22Rv1 (cell line): ENCODE data around the gene COTL1.
"Not testable (repeated sequence)": the region's sequence is repeated elsewhere in the genome, so short reads cannot be mapped to it uniquely, and the experiment has no call there.

Experiments used
- H3K27ac ChIP-seq: fragments of 450-650 bp; 2 replicates; pipeline ENCODE4 v1.5.1; 2017
- ZFX ChIP-seq: fragments of 450-650 bp; IDR thresholded peaks from 2 replicates; pipeline ENCODE4 v1.6.1; 2017; ENCODE audit warnings: antibody characterized with exemption, borderline replicate concordance
- TF ChIP-seq, protein P1 (sequence below): fragments of 450-650 bp; IDR thresholded peaks from 2 replicates; pipeline ENCODE4 v1.5.1; 2017; ENCODE audit warnings: mild to moderate bottlenecking

The COTL1 gene

GRCh38 chr16:84518804-84519341 lies 99.0 kb downstream of the COTL1 start:
- no peak overlapping the region for H3K27ac ChIP-seq
- TF ChIP-seq, protein P1, sequence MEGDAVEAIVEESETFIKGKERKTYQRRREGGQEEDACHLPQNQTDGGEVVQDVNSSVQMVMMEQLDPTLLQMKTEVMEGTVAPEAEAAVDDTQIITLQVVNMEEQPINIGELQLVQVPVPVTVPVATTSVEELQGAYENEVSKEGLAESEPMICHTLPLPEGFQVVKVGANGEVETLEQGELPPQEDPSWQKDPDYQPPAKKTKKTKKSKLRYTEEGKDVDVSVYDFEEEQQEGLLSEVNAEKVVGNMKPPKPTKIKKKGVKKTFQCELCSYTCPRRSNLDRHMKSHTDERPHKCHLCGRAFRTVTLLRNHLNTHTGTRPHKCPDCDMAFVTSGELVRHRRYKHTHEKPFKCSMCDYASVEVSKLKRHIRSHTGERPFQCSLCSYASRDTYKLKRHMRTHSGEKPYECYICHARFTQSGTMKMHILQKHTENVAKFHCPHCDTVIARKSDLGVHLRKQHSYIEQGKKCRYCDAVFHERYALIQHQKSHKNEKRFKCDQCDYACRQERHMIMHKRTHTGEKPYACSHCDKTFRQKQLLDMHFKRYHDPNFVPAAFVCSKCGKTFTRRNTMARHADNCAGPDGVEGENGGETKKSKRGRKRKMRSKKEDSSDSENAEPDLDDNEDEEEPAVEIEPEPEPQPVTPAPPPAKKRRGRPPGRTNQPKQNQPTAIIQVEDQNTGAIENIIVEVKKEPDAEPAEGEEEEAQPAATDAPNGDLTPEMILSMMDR = no peak
- no peak for TF ChIP-seq ZFX

DNA sequence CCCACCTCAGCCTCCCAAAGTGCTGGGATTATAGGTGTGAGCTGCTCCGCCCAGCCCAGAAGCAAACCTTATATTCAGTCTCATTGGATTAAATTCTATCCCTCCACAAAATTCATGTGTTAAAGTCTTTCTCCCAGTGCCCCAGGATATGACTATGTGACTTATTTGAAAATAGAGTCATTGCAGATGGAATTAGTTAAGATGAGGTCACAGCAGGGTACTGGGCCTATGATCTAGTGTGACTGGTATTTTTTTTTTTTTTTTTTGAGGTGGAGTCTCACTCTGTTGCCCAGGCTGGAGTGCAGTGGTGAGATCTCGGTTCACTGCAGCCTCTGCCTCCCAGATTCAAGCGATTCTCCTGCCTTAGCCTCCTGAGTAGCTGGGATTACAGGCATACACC lies 99.7 kb downstream of the COTL1 start:
- not testable (repeated sequence) for H3K27ac ChIP-seq

DNA sequence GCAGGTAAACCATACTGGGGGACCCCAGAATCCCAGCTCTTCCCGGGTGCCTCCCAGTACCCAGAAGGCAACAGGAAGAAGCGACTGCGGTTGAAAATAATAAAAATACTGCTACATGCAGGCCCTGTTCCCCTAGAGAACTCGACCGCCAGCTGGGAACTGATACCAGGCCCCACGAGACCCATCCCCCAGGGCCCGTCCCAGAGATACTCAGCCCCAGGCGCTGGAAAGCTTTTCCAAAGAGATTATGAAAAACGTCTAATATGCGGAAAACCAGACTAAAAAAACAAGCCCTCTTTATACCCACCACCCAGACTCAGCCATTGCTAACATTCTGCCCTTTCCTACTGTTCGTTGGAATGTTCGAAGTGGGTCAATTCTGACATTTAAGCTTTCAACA lies 100.5 kb downstream of the COTL1 start:
- TF ChIP-seq ZFX = no peak
- TF ChIP-seq, protein P1 = no peak
- H3K27ac ChIP-seq = no peak overlapping the region
